HCT116 (cell line): ENCODE data around the gene SLC35F1. TPM values are rescaled to one million over a fixed set of nuclear protein-coding genes. Genes with fewer than 3 reads are reported as not detected.

Experiments used
- ATAC-seq: fragments of 200-7000 bp; cut with Tn5 transposase; 2 replicates; pipeline ENCODE4 v1.9.1; 2020; ENCODE audit warnings: mild to moderate bottlenecking, moderate library complexity
- BruUV-seq: library from RNA; stranded (reverse); fragments of 400-500 nt; replicated peaks from 2 replicates; lab custom pipeline; 2021; lab: Mats Ljungman, UMichigan
- CTCF ChIA-PET: fragments of 300-600 bp; sonication (Branson Sonifier 250); formaldehyde crosslinking; loops from one replicate; lab custom pipeline; 2021; ENCODE audit warnings: antibody characterized with exemption; lab: Charles Lee
- POLR2A ChIA-PET: fragments of 300-600, 350-600 bp; sonication (Branson Sonifier 250); formaldehyde crosslinking; loops from one replicate; lab custom pipeline; 2021; ENCODE audit warnings: antibody characterized with exemption; lab: Charles Lee
- RAD21 ChIA-PET, 2 experiments: fragments of 300-600 bp; sonication (Branson Sonifier 250); formaldehyde crosslinking; loops; one replicate each; lab custom pipeline; 2023; ENCODE audit warnings: low total read pairs in 2 of 2; ENCODE audit not compliant: uncharacterized antibody in 2 of 2, unreplicated experiment in 2 of 2, low non-redundant PET in 1 of 2; lab: Charles Lee
- DNase-seq: peaks from one replicate; pipeline ENCODE4 v3.0.0-alpha.2; 2010; ENCODE audit warnings: low read depth, low spot score
- H2AFZ ChIP-seq: fragments of 200-600 bp; shearing (Covaris generic), sonication (generic); 2 replicates; pipeline ENCODE4 v1.6.1; 2017; ENCODE audit warnings: low read depth, mixed run types, mixed read lengths, antibody characterized with exemption, low read length; ENCODE audit not compliant: poor library complexity, severe bottlenecking
- H3K27ac ChIP-seq: 2 replicates; pipeline ENCODE4 v1.5.1; 2012; ENCODE audit warnings: low read depth, low read length
- H3K27me3 ChIP-seq: fragments of 200-600 bp; sonication (generic); 2 replicates; pipeline ENCODE4 v1.6.1; 2016; ENCODE audit warnings: mixed run types, low read length, mixed read lengths; ENCODE audit not compliant: insufficient read depth
- H3K36me3 ChIP-seq, 2 experiments: fragments of 200-500 bp in 1 of 2; fragments of 200-600 bp in 1 of 2; sonication (Bioruptor generic) in 1 of 2; sonication (generic) in 1 of 2; 2 replicates each; pipeline versions ENCODE4 v1.5.1 to v1.6.1; 2014 to 2016; ENCODE audit warnings: low read length in 2 of 2, inconsistent platforms in 1 of 2, mixed read lengths in 1 of 2, mixed run types in 1 of 2; ENCODE audit not compliant: insufficient read depth in 2 of 2, control insufficient read depth in 1 of 2
- H3K4me1 ChIP-seq, 2 experiments: fragments of 200-600 bp in 1 of 2; sonication (generic) in 1 of 2; 2 replicates each; pipeline versions ENCODE4 v1.5.1 to v1.6.1; 2012 to 2017; ENCODE audit warnings: low read length in 2 of 2, inconsistent platforms in 1 of 2, mild to moderate bottlenecking in 1 of 2, mixed read lengths in 1 of 2, mixed run types in 1 of 2, moderate library complexity in 1 of 2; ENCODE audit not compliant: insufficient read depth in 2 of 2, control insufficient read depth in 1 of 2
- H3K4me2 ChIP-seq: fragments of 200-600 bp; sonication (generic); 2 replicates; pipeline ENCODE4 v1.6.1; 2017; ENCODE audit warnings: mixed run types, low read length, mixed read lengths
- H3K4me3 ChIP-seq, 2 experiments: fragments of 200-600 bp in 1 of 2; sonication (generic) in 1 of 2; replicated peaks in 1 of 2; 2 replicates each; pipeline ENCODE4 v1.5.1; 2011 to 2016; ENCODE audit warnings: low read length in 2 of 2, control low read depth in 1 of 2, low read depth in 1 of 2, mild to moderate bottlenecking in 1 of 2, mixed read lengths in 1 of 2, mixed run types in 1 of 2
- H3K79me2 ChIP-seq: fragments of 200-600 bp; sonication (generic); 2 replicates; pipeline ENCODE4 v1.6.1; 2017; ENCODE audit warnings: mild to moderate bottlenecking, mixed run types, low read length, moderate library complexity, mixed read lengths; ENCODE audit not compliant: insufficient read depth
- H3K9ac ChIP-seq: fragments of 200-600 bp; sonication (generic); 2 replicates; pipeline ENCODE4 v1.6.1; 2016; ENCODE audit warnings: low read length, mixed read lengths
- H3K9me2 ChIP-seq: fragments of 200-600 bp; sonication (generic), shearing (Covaris generic); 2 replicates; pipeline ENCODE4 v1.6.1; 2017; ENCODE audit warnings: mixed run types, mild to moderate bottlenecking, moderate library complexity; ENCODE audit not compliant: insufficient read depth
- H3K9me3 ChIP-seq, 2 experiments: fragments of 200-500 bp in 1 of 2; fragments of 200-600 bp in 1 of 2; sonication (Bioruptor generic) in 1 of 2; sonication (generic) in 1 of 2; 2 replicates each; pipeline ENCODE4 v1.6.1; 2014 to 2017; ENCODE audit warnings: low read length in 2 of 2, mixed read lengths in 2 of 2, inconsistent platforms in 1 of 2, low read depth in 1 of 2, mild to moderate bottlenecking in 1 of 2, mixed run types in 1 of 2, moderate library complexity in 1 of 2; ENCODE audit not compliant: control insufficient read depth in 1 of 2, insufficient read depth in 1 of 2
- H4K20me1 ChIP-seq: fragments of 200-600 bp; sonication (generic), shearing (Covaris generic); 2 replicates; pipeline ENCODE4 v1.6.1; 2017; ENCODE audit warnings: mixed run types, mild to moderate bottlenecking, moderate library complexity; ENCODE audit not compliant: insufficient read depth
- CTCF ChIP-seq, 3 experiments: fragments of 200-600 bp in 1 of 3; sonication (generic) in 1 of 3; IDR thresholded peaks in 2 of 3; conservative IDR thresholded peaks in 1 of 3; 2 replicates each; pipeline ENCODE4 v1.5.1; 2012 to 2017; ENCODE audit warnings: low read depth in 2 of 3, low read length in 2 of 3, antibody characterized with exemption in 1 of 3, borderline replicate concordance in 1 of 3, control low read depth in 1 of 3, mild to moderate bottlenecking in 1 of 3, mixed read lengths in 1 of 3, mixed run types in 1 of 3, moderate library complexity in 1 of 3; ENCODE audit not compliant: insufficient read depth in 1 of 3
- EGR1 ChIP-seq: IDR thresholded peaks from 2 replicates; pipeline ENCODE4 v1.6.1; 2012; ENCODE audit warnings: low read depth
- EZH2 ChIP-seq: fragments of 200-600 bp; sonication (generic); IDR thresholded peaks from 2 replicates; pipeline ENCODE4 v1.6.1; 2017; ENCODE audit warnings: antibody characterized with exemption, mixed run types
- EZH2phosphoT487 ChIP-seq: fragments of 200-600 bp; IDR thresholded peaks from 2 replicates; pipeline ENCODE4 v1.6.1; 2018; ENCODE audit warnings: antibody characterized with exemption, borderline replicate concordance
- JUND ChIP-seq: IDR thresholded peaks from 2 replicates; pipeline ENCODE4 v1.6.1; 2012
- MAX ChIP-seq: IDR thresholded peaks from 2 replicates; pipeline ENCODE4 v1.6.1; 2012
- POLR2A ChIP-seq: IDR thresholded peaks from 2 replicates; pipeline ENCODE4 v1.7.0; 2011; ENCODE audit warnings: borderline replicate concordance; ENCODE audit not compliant: insufficient read depth, insufficient read length; ENCODE audit errors: extremely low read depth
- POLR2AphosphoS5 ChIP-seq: IDR thresholded peaks from 2 replicates; pipeline ENCODE4 v1.6.1; 2011; ENCODE audit warnings: mild to moderate bottlenecking, low read depth, low read length, moderate library complexity
- RAD21 ChIP-seq: IDR thresholded peaks from 2 replicates; pipeline ENCODE4 v1.6.1; 2012; ENCODE audit warnings: low read depth, mild to moderate bottlenecking
- SIN3A ChIP-seq: IDR thresholded peaks from 2 replicates; pipeline ENCODE4 v1.6.1; 2012; ENCODE audit warnings: low read depth
- YY1 ChIP-seq: IDR thresholded peaks from 2 replicates; pipeline ENCODE4 v1.6.1; 2011; ENCODE audit warnings: low read length, low read depth, moderate library complexity, mild to moderate bottlenecking; ENCODE audit not compliant: insufficient replicate concordance; ENCODE audit errors: extremely low read depth
- ZNF274 ChIP-seq: fragments of 200-500 bp; sonication (Bioruptor generic); IDR thresholded peaks from 2 replicates; pipeline ENCODE4 v1.6.1; 2014; ENCODE audit warnings: mild to moderate bottlenecking, low read depth, low read length, inconsistent platforms
- intact Hi-C: fragments of 100-400 bp; cut with micrococcal nuclease; formaldehyde crosslinking; loops from 2 replicates; pipeline ENCODE4 v1.10.0; 2022
- total RNA-seq: library from RNA; stranded (reverse); gene quantifications from one replicate; pipeline ENCODE4 v1.2.1, GENCODE V29; 2021; ENCODE audit not compliant: unreplicated experiment
- TF ChIP-seq, protein P1 (sequence below): IDR thresholded peaks from 2 replicates; pipeline ENCODE4 v1.6.1; 2012

Gene SLC35F1
- total RNA-seq, 1 experiment from 2014 or later: 0.07 TPM

GRCh38 chr6:118188561-118188960 lies 281.5 kb downstream of the SLC35F1 start (continued):
- TF ChIP-seq CTCF (IDR thresholded peaks at IDR 0.05 in 2 of 3, conservative IDR thresholded peaks at IDR 0.05 in 1 of 3; ENCODE audit: borderline replicate concordance in 1 of 3, insufficient read depth in 1 of 3, low read depth in 2 of 3, low read length in 2 of 3): no peak
- TF ChIP-seq, protein P1, sequence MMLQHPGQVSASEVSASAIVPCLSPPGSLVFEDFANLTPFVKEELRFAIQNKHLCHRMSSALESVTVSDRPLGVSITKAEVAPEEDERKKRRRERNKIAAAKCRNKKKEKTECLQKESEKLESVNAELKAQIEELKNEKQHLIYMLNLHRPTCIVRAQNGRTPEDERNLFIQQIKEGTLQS: no peak

DNA sequence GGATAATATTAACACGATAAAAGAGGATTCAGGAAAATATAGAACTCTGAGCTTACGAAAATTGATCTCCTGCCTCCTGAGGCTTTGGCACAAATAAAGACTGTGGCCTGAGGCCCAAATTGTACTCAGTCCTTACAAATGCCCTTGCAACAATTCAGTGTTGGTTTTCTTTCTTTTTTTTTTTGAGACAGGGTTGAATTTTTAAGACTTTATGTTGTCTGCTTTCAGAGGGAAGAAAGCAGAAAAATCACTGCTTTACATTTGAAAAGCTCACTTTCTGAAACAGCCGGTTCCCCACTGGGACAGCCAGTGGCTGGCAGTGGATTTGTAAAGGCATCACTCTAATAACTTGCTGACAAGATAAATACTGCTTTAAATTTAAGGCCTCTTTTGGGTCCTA lies 290.5 kb downstream of the SLC35F1 start:
- ChIA-PET POLR2A (no interaction called here), CTCF (no interaction called here), RAD21 (no interaction called here)
- BruUV-seq: no TSS peak
- H3K4me2 ChIP-seq: no peak overlapping the region
- ATAC-seq (no peak), DNase-seq (no peak)
- no peak overlapping the region for H2AFZ ChIP-seq
- H3K27me3 ChIP-seq: no peaks in the 10 kb centered on the region
- no peak overlapping the region for H3K4me3 ChIP-seq
- H3K36me3 ChIP-seq: no peaks in the 10 kb centered on the region
- no peaks in the 10 kb centered on the region for H3K79me2 ChIP-seq
- H3K4me1 ChIP-seq: no peaks in the 10 kb centered on the region
- no peaks in the 10 kb centered on the region for H4K20me1 ChIP-seq
- no peaks in the 10 kb centered on the region for H3K9me3 ChIP-seq
- no peak for TF ChIP-seq JUND
- no peak for TF ChIP-seq POLR2A
- no peak for TF ChIP-seq YY1
- no peak for TF ChIP-seq ZNF274
- TF ChIP-seq SIN3A: no peak
- TF ChIP-seq, protein P1: no peak
- no peak for TF ChIP-seq POLR2AphosphoS5
- TF ChIP-seq EZH2: no peak
- no peak for TF ChIP-seq RAD21
- no peak for TF ChIP-seq EGR1
- no peak for TF ChIP-seq MAX
- TF ChIP-seq EZH2phosphoT487: no peak
- H3K27ac ChIP-seq: no peak overlapping the region
- intact Hi-C loops: no loop called here
- H3K9ac ChIP-seq: no peak overlapping the region
- H3K9me2 ChIP-seq: no peaks in the 10 kb centered on the region
